GM21515 (cell line): ENCODE measurements around the gene TMEM190.
"Not testable (repeated sequence)": the region's sequence is repeated elsewhere in the genome, so short reads cannot be mapped to it uniquely, and the experiment has no call there.

Experiments
- ATAC-seq: cut with Tn5 transposase; IDR thresholded peaks from one replicate; pipeline ENCODE4 v1.9.1; 2021; ENCODE audit not compliant: unreplicated experiment

The TMEM190 gene

DNA sequence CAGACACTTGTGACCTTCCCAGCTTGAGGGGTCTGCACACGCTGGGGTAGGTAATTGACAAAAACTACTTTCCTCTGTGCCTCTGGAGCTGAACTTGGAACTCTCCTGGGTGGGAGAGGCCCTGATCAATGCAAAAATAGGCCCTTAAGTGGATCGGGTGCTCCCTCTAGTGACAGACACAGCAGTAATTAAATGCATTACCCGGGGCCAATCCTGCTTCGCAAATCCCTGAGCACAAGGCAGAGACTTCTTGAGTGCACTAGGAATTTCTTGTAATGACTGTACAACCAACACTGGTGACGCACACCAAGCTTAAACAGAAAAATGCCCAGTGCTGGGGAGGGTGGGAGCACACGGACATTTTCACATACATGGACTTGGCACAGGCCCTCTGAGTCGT lies 41.6 kb downstream of the TMEM190 start:
- no peak for ATAC-seq

DNA sequence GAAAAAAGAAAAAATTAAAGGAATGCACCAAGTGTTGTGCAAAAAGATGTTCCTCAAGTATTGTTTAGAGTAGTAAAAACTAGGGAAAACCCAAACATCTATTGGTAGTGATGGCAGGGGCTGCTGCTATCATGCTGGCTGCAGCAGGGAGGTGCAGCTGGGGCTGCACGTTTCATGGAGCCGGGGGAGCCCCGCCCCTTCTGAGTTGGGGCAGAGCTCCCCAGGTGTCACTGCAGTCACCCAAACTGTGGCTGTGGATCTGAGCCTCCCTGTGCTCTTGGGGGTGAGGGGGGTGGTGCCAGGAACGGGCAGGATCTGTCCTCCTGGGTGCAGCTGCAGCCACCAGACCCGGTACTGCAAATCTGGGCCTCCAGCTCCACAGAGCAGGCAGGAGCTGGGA lies 42.5 kb downstream of the TMEM190 start:
- no peak for ATAC-seq

DNA sequence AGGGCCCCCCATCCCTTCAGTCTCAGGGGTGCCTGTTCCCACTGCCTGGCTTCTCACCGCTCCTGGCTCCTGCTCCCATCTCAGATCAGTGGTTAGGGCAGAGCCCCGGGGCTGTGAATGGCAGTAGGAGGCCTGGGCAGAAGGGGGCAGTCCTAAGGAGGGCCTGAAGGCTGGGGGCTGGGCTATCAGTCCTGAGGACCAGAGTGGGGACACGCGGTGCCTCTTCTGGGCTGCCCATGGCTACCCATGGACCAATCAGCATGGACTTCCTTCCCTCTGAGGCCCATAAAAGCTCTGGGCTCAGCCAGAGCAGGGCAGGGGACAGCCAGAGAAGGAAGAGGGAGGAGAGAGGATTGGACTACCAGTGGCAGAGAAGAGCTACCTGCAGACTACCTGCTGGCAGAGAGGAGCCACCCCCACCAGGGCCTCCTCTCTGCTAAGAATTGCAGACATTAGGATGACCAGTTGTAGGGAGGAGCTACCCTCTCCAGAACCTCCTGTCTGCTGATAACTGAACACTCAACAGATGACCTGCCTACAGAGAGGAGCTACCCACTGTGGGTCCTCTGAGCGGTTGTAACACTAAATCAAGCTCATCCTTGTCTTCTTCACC lies 43.1 kb downstream of the TMEM190 start:
- no peak for ATAC-seq

DNA sequence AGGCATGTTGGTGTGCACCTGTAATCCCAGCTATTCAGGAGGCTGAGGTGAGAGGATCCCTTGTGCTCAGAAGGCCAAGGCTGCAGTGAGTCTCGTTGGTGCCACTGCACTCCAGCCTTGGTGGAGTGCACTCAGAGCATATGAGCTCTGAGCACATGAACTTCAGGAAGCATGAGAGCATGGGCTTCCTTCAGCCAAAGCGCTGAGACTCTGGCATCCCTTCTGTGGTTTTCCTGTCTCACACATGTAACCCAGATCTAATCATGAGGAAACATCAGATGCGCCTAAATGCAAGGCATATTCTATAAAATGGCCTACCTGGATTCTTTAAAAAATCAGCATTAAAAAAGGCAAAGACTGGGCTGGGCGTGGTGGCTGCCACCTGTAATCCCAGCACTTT lies 44.7 kb downstream of the TMEM190 start:
- not testable (repeated sequence) for ATAC-seq

DNA sequence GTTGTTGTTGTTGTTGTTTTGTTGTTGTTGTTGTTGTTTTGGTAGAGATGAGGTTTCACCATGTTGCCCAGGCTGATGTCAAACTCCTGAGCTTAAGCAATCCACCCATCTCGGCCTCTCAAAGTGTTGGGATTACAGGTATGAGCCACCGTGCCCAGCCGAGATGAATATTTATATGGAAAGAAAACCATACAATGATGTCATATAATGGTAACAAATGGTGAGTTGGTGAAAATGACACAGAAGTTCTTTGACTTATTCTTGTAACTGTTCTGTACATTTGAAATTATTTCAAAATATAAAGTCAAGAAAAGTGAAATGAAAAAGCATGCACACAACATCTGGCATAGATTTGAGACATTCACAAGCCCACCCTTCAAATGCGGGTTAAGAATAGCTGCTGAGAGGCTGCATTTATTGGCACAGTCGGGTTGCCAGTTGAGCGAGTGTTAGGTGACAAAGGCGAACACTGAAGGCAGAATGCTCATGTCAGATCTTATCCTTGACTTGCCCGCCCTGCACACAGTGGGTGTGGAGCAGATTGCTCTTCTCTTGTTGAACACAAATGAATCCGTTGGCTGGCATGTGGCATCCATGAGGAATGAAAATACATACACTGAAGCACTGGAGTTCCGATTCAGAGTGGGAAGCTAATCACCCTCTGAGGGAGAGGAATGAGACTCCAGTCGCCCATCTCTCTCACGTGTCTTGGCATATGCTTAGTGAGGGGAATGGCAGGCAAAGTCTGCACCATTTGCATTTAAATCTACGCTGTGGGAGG lies 46.8 kb downstream of the TMEM190 start:
- no peak for ATAC-seq

DNA sequence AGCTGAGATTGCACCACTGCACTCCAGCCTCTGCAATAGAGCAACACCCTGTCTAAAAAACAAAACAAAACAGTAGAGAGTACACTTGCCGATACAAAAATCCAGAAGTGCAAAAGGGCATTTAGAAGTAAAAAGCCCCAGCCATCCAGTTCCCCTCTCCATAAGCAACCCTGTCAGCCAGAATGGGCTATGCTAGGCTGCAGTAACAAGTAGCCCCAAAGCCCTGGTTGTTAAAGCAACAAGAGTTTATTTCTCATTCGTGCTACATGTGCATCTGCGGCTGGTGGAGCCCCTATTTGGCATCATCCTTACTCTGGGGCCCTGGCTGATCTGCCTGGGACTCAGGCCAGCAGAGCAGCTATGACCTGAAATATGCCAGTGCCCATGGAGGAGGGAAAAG lies 47.9 kb downstream of the TMEM190 start:
- no peak for ATAC-seq

DNA sequence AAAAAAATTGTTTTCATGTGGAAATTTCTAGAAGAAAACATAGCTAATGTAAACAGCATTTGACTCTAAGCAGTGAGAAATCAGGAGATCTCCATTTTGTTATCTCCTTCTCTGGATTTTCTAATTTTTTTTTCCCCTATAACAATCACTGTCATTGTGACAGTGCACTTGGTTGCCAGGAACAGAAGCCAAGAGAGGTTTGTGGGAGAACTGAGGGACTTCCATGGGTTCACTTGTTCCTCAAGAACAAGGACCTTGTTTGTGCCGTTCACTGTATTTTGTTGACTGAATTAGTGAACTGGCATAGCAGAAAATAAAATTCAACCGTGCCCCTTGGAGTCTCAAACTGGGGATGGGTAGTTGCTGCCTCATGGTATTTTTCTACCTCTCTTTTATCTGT lies 49.4 kb downstream of the TMEM190 start:
- no peak for ATAC-seq
